ENCODE measurements around the gene DIPK1A. TPM values are rescaled to one million over a fixed set of nuclear protein-coding genes. Genes with fewer than 3 reads are reported as not detected.

Gene DIPK1A
- total RNA-seq, 1 experiment from 2014 or later = 1.2 TPM

DNA sequence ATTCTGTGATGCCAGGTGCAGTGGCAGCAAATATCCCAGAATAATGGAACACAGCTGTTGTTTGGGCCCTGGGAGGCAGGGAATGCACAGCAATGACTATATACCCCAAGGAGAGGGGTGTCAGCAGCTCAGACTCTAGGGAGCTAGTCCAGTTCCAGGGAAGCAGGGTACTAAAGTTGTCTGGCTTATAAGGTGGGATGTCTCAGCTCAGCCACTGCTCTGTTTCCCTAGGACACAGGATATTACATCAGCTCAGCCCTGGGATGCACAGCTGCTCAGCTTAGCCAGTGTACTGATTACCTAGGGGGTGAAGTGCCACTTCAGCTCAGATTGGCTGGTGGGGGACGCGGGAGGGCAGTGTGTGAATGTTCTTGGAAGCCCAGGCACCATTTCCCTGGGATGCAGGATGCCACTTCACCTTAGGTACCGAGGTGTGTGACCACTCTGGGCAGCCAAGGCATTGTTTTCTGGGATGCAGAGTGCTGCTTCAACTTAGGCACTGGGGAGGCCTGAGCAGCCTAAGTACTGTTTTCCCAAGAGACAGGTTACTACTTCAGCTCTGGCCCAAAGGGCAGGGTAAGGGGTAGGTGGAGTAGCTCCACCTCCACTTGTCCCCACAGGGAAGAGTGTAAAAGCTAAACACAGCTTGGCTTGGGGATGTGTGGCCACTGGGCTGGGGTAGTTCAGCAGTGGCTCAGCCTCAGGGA lies 59.4 kb downstream of the DIPK1A start:
- H3K4me1 ChIP-seq (ENCODE audit: control insufficient read depth, insufficient read depth, low read length) = no peaks in the 10 kb centered on the region
- no peak overlapping the region for H3K4me3 ChIP-seq (ENCODE audit: low read depth in 2 of 2, low read length in 2 of 2)
- no peaks in the 10 kb centered on the region for H3K27me3 ChIP-seq (ENCODE audit: control insufficient read depth, insufficient read depth, low read length)
- DNase-seq (ENCODE audit: low read depth, low spot score) = no peak
- no peak overlapping the region for H3K27ac ChIP-seq (ENCODE audit: low read length)
- CTCF ChIA-PET = no interaction called here
- no peaks in the 10 kb centered on the region for H3K9me3 ChIP-seq (ENCODE audit: control insufficient read depth, insufficient read depth, low read depth, low read length)
- H3K36me3 ChIP-seq (ENCODE audit: control insufficient read depth, insufficient read depth, low read length) = no peaks in the 10 kb centered on the region
- in situ Hi-C loops (cut with HindIII; ENCODE audit: low pct_unique_long_range_greater_than_20kb, low sequenced_read_pairs) = no loop called here
- TF ChIP-seq, protein P1, sequence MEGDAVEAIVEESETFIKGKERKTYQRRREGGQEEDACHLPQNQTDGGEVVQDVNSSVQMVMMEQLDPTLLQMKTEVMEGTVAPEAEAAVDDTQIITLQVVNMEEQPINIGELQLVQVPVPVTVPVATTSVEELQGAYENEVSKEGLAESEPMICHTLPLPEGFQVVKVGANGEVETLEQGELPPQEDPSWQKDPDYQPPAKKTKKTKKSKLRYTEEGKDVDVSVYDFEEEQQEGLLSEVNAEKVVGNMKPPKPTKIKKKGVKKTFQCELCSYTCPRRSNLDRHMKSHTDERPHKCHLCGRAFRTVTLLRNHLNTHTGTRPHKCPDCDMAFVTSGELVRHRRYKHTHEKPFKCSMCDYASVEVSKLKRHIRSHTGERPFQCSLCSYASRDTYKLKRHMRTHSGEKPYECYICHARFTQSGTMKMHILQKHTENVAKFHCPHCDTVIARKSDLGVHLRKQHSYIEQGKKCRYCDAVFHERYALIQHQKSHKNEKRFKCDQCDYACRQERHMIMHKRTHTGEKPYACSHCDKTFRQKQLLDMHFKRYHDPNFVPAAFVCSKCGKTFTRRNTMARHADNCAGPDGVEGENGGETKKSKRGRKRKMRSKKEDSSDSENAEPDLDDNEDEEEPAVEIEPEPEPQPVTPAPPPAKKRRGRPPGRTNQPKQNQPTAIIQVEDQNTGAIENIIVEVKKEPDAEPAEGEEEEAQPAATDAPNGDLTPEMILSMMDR (IDR thresholded peaks at IDR 0.05) = no peak
- POLR2A ChIA-PET = no interaction called here
- ATAC-seq = no peak
- intact Hi-C loops (cut with micrococcal nuclease; ENCODE audit: unreplicated experiment) = no loop called here
- BruUV-seq (replicated peaks) = no TSS peak

DNA sequence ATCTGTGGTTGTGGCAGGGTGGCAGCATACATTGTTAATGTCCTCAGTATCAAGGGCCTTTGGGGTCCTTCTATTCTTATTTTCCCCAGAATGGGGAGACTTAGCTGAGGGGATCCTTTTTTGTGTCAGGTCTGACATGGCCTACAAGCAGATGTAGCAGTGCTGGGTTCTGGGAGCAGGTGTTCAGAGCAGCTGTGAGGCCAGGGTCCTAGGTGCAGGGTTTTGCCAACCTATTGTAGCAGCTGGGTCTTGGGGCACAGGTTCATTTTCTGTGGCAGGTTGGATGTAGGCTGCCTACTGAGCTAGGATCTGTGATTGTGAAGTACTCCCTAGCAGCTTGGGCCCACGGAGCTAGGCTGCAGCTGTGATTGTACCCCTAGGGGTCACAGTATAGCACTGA lies 60.1 kb downstream of the DIPK1A start:
- in situ Hi-C loops (cut with HindIII; ENCODE audit: low pct_unique_long_range_greater_than_20kb, low sequenced_read_pairs) = no loop called here

More for the DNA sequence above, 60.1 kb downstream of the DIPK1A start:
- Histone ChIP-seq H3K4me3 (ENCODE audit: low read depth in 2 of 2, low read length in 2 of 2) (no peak overlapping the region), H3K27me3 (ENCODE audit: control insufficient read depth, insufficient read depth, low read length) (no peaks in the 10 kb centered on the region), H3K36me3 (ENCODE audit: control insufficient read depth, insufficient read depth, low read length) (no peaks in the 10 kb centered on the region), H3K9me3 (ENCODE audit: control insufficient read depth, insufficient read depth, low read depth, low read length) (no peaks in the 10 kb centered on the region), H3K4me1 (ENCODE audit: control insufficient read depth, insufficient read depth, low read length) (no peaks in the 10 kb centered on the region), H3K27ac (ENCODE audit: low read length) (no peak overlapping the region)
- TF ChIP-seq POLR2AphosphoS5 (IDR thresholded peaks at IDR 0.05; ENCODE audit: low read depth, low read length) (no peak), SIN3A (IDR thresholded peaks at IDR 0.05; ENCODE audit: borderline replicate concordance, insufficient read depth, low read depth, low read length) (no peak), TCF7L2 (IDR thresholded peaks at IDR 0.05; ENCODE audit: low read depth, low read length) (no peak)
- TF ChIP-seq, protein P1 (IDR thresholded peaks at IDR 0.05) = no peak
- TF ChIP-seq, protein P2, sequence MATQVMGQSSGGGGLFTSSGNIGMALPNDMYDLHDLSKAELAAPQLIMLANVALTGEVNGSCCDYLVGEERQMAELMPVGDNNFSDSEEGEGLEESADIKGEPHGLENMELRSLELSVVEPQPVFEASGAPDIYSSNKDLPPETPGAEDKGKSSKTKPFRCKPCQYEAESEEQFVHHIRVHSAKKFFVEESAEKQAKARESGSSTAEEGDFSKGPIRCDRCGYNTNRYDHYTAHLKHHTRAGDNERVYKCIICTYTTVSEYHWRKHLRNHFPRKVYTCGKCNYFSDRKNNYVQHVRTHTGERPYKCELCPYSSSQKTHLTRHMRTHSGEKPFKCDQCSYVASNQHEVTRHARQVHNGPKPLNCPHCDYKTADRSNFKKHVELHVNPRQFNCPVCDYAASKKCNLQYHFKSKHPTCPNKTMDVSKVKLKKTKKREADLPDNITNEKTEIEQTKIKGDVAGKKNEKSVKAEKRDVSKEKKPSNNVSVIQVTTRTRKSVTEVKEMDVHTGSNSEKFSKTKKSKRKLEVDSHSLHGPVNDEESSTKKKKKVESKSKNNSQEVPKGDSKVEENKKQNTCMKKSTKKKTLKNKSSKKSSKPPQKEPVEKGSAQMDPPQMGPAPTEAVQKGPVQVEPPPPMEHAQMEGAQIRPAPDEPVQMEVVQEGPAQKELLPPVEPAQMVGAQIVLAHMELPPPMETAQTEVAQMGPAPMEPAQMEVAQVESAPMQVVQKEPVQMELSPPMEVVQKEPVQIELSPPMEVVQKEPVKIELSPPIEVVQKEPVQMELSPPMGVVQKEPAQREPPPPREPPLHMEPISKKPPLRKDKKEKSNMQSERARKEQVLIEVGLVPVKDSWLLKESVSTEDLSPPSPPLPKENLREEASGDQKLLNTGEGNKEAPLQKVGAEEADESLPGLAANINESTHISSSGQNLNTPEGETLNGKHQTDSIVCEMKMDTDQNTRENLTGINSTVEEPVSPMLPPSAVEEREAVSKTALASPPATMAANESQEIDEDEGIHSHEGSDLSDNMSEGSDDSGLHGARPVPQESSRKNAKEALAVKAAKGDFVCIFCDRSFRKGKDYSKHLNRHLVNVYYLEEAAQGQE (IDR thresholded peaks at IDR 0.05; ENCODE audit: insufficient read depth in 1 of 2, low read depth in 2 of 2, low read length in 1 of 2) = no peak
- POLR2A ChIA-PET = no interaction called here
- intact Hi-C loops (cut with micrococcal nuclease; ENCODE audit: unreplicated experiment) = no loop called here
- DNase-seq (ENCODE audit: low read depth, low spot score) = no peak
- no peak for ATAC-seq
- BruUV-seq (replicated peaks) = no TSS peak
- CTCF ChIA-PET = no interaction called here

Measured in Panc1 (cell line).